BLaER1 (cell line): Measurements from ENCODE around the gene CC2D2B.
A peak's percentile ranks its signal among the peaks of the same experiment; 100 is the strongest.

Source experiments
- H3K27ac ChIP-seq: shearing (Covaris generic); formaldehyde crosslinking; 2 replicates; pipeline ENCODE4 v1.8.1; 2022
- H3K27me3 ChIP-seq: shearing (Covaris generic); formaldehyde crosslinking; 2 replicates; pipeline ENCODE4 v1.8.1; 2022
- H3K36me3 ChIP-seq: shearing (Covaris generic); formaldehyde crosslinking; 2 replicates; pipeline ENCODE4 v1.8.1; 2022
- H3K4me1 ChIP-seq: shearing (Covaris generic); formaldehyde crosslinking; 2 replicates; pipeline ENCODE4 v1.8.1; 2022
- H3K4me2 ChIP-seq: shearing (Covaris generic); formaldehyde crosslinking; 2 replicates; pipeline ENCODE4 v1.8.1; 2022
- H3K4me3 ChIP-seq: shearing (Covaris generic); formaldehyde crosslinking; 2 replicates; pipeline ENCODE4 v1.8.1; 2022
- H3K9ac ChIP-seq: shearing (Covaris generic); formaldehyde crosslinking; 2 replicates; pipeline ENCODE4 v1.8.1; 2022
- H3K9me3 ChIP-seq: shearing (Covaris generic); formaldehyde crosslinking; 2 replicates; pipeline ENCODE4 v1.8.1; 2022
- H4K20me1 ChIP-seq: shearing (Covaris generic); formaldehyde crosslinking; 2 replicates; pipeline ENCODE4 v1.8.1; 2022
- Cebpa-rat ChIP-seq: shearing (Covaris generic); IDR thresholded peaks from 2 replicates; pipeline ENCODE4 v1.8.1; 2022

The CC2D2B gene

GRCh38 chr10:96022739-96023138, 115.0 kb downstream of the CC2D2B start:
- H4K20me1 ChIP-seq, result no peaks in the 10 kb centered on the region
- H3K27me3 ChIP-seq, result no peaks in the 10 kb centered on the region
- no peaks in the 10 kb centered on the region for H3K36me3 ChIP-seq
- no peak for TF ChIP-seq Cebpa-rat
- peaks cover 1% of the 10 kb centered on the region; the same call in 1 of the 2 replicates for H3K4me1 ChIP-seq
- H3K27ac ChIP-seq, result no peak overlapping the region
- H3K4me2 ChIP-seq, result no peak overlapping the region
- 0 out of 2 replicates have a peak, but pooled peaks cover 3% of the 10 kb centered on the region for H3K9me3 ChIP-seq
- no peak overlapping the region for H3K9ac ChIP-seq
- no peak overlapping the region for H3K4me3 ChIP-seq

- H3K36me3 ChIP-seq, result no peaks in the 10 kb centered on the region
- TF ChIP-seq Cebpa-rat, result no peak
- no peak overlapping the region for H3K27ac ChIP-seq
- no peaks in the 10 kb centered on the region for H3K27me3 ChIP-seq
- no peak overlapping the region for H3K4me3 ChIP-seq
- 0 out of 2 replicates have a peak, but pooled peaks cover 5% of the 10 kb centered on the region for H3K9me3 ChIP-seq
- no peaks in the 10 kb centered on the region for H4K20me1 ChIP-seq
- H3K4me2 ChIP-seq, result no peak overlapping the region
- no peak overlapping the region for H3K9ac ChIP-seq
- H3K4me1 ChIP-seq, result no peaks in the 10 kb centered on the region
Measured at GRCh38 chr10:96023168-96023567, 115.4 kb downstream of the CC2D2B start.

DNA sequence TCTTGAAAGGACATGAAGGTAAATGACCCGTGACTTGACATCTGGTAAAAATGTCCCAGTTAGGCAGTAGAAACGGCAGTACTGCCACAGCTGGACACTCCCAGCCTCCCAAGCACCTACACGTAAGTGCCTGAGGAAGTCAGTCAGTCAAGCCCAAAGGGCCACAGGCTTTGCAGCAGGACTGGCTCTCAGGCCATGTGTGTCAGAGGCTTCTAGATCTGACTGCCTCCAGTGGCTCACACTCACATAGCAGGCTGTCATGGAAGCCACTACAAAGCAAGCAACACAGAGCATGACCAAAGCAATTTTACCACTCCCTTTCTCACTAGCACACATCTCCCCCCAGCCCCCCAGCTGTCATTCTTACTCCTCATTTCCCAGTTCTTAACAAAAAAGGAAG, 117.8 kb downstream of the CC2D2B start:
- Histone ChIP-seq H3K36me3 (no peaks in the 10 kb centered on the region), H3K4me3 (no peak overlapping the region), H3K4me1 (no peaks in the 10 kb centered on the region), H4K20me1 (no peaks in the 10 kb centered on the region), H3K27me3 (no peaks in the 10 kb centered on the region), H3K4me2 (no peak overlapping the region), H3K9me3 (0 out of 2 replicates have a peak, but pooled peaks cover 5% of the 10 kb centered on the region), H3K9ac (no peak overlapping the region), H3K27ac (no peak overlapping the region)
- no peak for TF ChIP-seq Cebpa-rat

DNA sequence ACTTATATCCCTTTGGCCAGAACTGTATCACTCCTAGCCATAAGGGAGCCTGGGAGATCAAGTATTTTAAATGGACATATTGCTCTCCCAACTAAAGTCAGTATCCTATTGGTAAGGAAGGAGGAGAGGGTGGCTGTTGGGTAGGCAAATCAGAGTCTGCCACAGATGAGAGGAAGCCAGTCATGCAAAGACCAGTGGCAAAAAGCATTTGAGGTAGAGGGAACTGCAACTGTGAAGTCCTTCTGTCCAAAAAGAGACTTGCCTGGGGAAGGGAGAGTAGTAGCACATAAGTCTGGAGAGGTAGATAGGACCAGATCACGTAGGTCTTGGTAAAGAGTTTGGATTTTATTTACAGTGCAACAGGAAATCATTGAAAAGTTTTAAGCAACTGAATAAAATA, 126.8 kb downstream of the CC2D2B start:
- TF ChIP-seq Cebpa-rat, result no peak
- no peaks in the 10 kb centered on the region for H4K20me1 ChIP-seq
- H3K9ac ChIP-seq, result no peak overlapping the region
- no peak overlapping the region for H3K4me2 ChIP-seq
- H3K4me1 ChIP-seq, result no peaks in the 10 kb centered on the region
- H3K27me3 ChIP-seq, result no peaks in the 10 kb centered on the region
- 0 out of 2 replicates have a peak, but pooled peaks cover 5% of the 10 kb centered on the region for H3K36me3 ChIP-seq
- no peak overlapping the region for H3K27ac ChIP-seq
- peaks cover 11% of the 10 kb centered on the region for H3K9me3 ChIP-seq
- no peak overlapping the region for H3K4me3 ChIP-seq

DNA sequence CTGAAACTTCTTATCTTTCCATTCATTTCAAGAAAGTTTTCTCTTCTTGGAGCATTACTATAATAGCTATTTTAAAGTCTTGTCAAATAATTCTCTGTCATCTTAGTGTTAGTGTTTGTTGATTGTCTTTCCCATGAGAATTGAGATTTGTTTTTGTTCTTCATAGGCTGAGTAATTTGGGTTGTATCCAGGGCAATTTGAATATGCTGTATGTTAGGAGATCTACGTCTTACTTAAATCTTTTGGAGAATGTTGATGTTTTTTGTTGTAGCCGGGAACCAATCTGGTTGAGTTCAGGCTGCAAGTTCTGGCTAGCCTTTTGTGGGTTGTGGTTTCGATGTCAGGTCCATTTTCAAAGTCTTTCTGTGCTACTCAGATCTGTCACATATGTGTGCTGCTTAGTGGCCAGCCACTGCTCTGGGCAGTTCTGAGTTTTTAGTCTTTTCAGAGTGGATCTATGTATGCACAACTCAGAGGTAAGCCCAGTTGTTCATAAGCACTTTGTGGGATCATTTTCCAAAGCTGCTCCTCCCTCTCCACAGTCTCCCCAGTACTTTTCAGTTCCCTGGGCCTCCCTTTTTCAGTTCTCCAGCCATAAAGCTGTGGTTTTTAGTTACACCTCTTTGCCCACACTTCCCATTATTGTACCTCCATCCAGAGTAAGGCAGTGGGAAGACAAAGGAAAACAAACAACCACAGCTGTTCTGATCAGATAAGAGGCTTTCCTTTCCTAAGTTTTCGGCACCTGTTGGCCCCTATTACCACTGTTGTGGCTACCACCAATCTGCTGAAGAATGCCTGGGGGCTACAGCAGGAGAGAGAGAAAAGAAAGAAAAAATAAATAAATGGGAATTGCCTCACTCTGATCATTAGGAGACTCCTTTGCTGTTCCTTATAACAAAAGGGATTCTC, 131.0 kb downstream of the CC2D2B start:
- Histone ChIP-seq H3K36me3 (0 out of 2 replicates have a peak, but pooled peaks cover 5% of the 10 kb centered on the region), H4K20me1 (no peaks in the 10 kb centered on the region), H3K4me3 (no peak overlapping the region), H3K27me3 (no peaks in the 10 kb centered on the region), H3K9ac (no peak overlapping the region), H3K4me2 (no peak overlapping the region), H3K4me1 (peaks cover 11% of the 10 kb centered on the region), H3K9me3 (peaks cover 11% of the 10 kb centered on the region), H3K27ac (no peak overlapping the region)
- no peak for TF ChIP-seq Cebpa-rat

DNA sequence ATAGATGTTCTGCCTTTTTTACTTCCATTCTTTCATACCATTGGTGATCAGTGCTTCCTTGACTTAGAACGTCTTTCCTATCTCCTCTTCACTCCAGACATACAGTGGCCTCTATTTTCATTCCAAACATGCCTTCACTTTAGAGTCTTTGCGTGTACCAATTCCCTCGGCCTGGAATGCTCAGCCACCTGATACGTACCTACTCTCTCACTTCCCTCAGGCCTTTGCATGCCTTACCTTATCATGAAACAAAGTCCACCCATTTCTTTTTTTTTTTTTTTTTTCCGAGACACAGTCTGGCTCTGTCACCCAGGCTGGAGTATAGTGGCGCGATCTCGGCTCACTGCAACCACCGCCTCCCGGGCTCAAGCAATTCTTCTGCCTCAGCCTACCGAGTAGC, 133.4 kb downstream of the CC2D2B start:
- Histone ChIP-seq H3K4me3 (no peak overlapping the region), H3K4me1 (peaks cover 19% of the 10 kb centered on the region), H3K4me2 (no peak overlapping the region), H4K20me1 (peaks cover 22% of the 10 kb centered on the region), H3K36me3 (peaks cover 8% of the 10 kb centered on the region; the same call in 1 of the 2 replicates), H3K9me3 (peaks cover 3% of the 10 kb centered on the region), H3K27me3 (no peaks in the 10 kb centered on the region), H3K9ac (no peak overlapping the region), H3K27ac (no peak overlapping the region)
- no peak for TF ChIP-seq Cebpa-rat

- TF ChIP-seq Cebpa-rat, result no peak
- H3K27me3 ChIP-seq, result no peaks in the 10 kb centered on the region
Measured at GRCh38 chr10:96043033-96043892, 135.5 kb downstream of the CC2D2B start, which contains the start of gene CCNJ. CCNJ (plus strand) TSS chr10:96043583; CDS start chr10:96044394, 811 bp downstream.

GRCh38 chr10:96043893-96044715, 136.3 kb downstream of the CC2D2B start:
- Histone ChIP-seq H3K4me1 (peaks cover 48% of the 10 kb centered on the region), H3K4me3 (peak overlapping the region; percentile 97), H3K36me3 (peaks cover 33% of the 10 kb centered on the region), H3K9ac (peak overlapping the region; percentile 99), H3K4me2 (peak overlapping the region; percentile 94), H3K27ac (peak overlapping the region; percentile 99), H3K9me3 (no peaks in the 10 kb centered on the region), H4K20me1 (peaks cover 51% of the 10 kb centered on the region), H3K27me3 (no peaks in the 10 kb centered on the region)
- no peak for TF ChIP-seq Cebpa-rat

More at GRCh38 chr10:96043033-96043892, 135.5 kb downstream of the CC2D2B start, which contains the start of gene CCNJ:
- peak within 1 kb of the TSS; percentile 94 for H3K4me2 ChIP-seq
- no peaks in the 10 kb centered on the region for H3K9me3 ChIP-seq
- peaks cover 43% of the 10 kb centered on the region for H4K20me1 ChIP-seq
- peaks cover 29% of the 10 kb centered on the region for H3K36me3 ChIP-seq
- H3K27ac ChIP-seq, result peak within 1 kb of the TSS; percentile 99
- H3K4me1 ChIP-seq, result peaks cover 39% of the 10 kb centered on the region
- peak within 1 kb of the TSS; percentile 99 for H3K9ac ChIP-seq
- peak within 1 kb of the TSS; percentile 97 for H3K4me3 ChIP-seq

- H3K27ac ChIP-seq, result peak overlapping the region; percentile 99
- no peaks in the 10 kb centered on the region for H3K27me3 ChIP-seq
- H3K4me3 ChIP-seq, result peak overlapping the region; percentile 97
- peaks cover 36% of the 10 kb centered on the region for H3K36me3 ChIP-seq
- peaks cover 58% of the 10 kb centered on the region for H4K20me1 ChIP-seq
- H3K9me3 ChIP-seq, result no peaks in the 10 kb centered on the region
- peaks cover 52% of the 10 kb centered on the region for H3K4me1 ChIP-seq
- no peak for TF ChIP-seq Cebpa-rat
- H3K4me2 ChIP-seq, result peak overlapping the region; percentile 94
- peak overlapping the region; percentile 99 for H3K9ac ChIP-seq
Measured at GRCh38 chr10:96044736-96045135, 137.0 kb downstream of the CC2D2B start.
